Erythroblast (primary cell): ENCODE data around the gene NCKAP5.

Source experiments
- GATA1 ChIP-seq: IDR thresholded peaks from 2 replicates; pipeline ENCODE4 v1.6.1; 2011; ENCODE audit warnings: low read depth, mild to moderate bottlenecking, control low read depth, low read length, moderate library complexity
- POLR2A ChIP-seq: IDR thresholded peaks from 2 replicates; pipeline ENCODE4 v1.6.1; 2011; ENCODE audit warnings: mild to moderate bottlenecking, low read length

DNA sequence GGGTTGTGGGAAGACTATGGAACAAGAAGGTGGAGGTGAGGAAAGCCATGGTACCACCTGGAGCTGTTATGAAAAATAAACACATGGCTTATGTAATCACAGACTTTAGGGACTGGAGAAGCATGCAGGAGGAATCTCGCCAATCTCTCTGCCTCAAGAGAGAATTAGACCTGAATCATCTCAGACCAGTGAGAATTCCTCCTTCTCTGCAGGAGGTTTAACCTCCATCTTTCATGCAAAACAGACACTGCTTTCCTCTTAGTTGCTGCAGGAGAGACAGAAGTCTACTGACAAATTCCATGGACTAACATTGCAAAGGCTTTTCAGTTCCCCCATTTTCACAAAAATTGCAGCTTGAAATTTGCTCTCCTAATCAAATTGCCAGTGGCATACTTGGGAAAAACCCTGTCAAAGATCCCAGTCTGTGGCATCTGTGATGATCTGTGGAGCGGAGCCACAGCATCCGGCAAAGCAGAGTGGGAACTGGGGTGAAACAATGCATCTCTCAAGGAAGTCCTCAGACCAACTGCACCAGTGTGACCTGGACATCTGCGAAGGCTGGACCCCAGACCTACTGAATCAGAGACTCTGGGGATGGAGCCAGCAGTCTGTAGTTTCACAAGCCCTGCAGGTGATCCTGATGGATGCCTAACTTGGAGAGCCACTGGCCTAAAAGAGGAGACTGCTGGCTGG is 28.6 kb upstream of the NCKAP5 start:
- no peak for TF ChIP-seq POLR2A
- TF ChIP-seq GATA1 = no peak
